Left lung (tissue), 10 donors: ENCODE measurements around the gene CHAT. TPM values are rescaled to one million over a fixed set of nuclear protein-coding genes. Genes with fewer than 3 reads are reported as not detected.
"Not testable (repeated sequence)": the region's sequence is repeated elsewhere in the genome, so short reads cannot be mapped to it uniquely, and the experiment has no call there.

ENCODE experiments used
- ATAC-seq: fragments of 200-7000 bp; cut with Tn5 transposase; one replicate; pipeline ENCODE4 v1.9.1; 2020; ENCODE audit warnings: moderate library complexity
- DNase-seq, 4 donors: peaks; one replicate each; pipeline ENCODE4 v3.0.0-alpha.2; 2013 to 2020
- H3K27ac ChIP-seq, 2 donors: fragments of 200-600 bp; sonication (generic) in 1 of 2; one replicate each; pipeline versions ENCODE4 v1.5.0 to v1.8.0; 2020 to 2021
- H3K27me3 ChIP-seq, 2 donors: fragments of 200-600 bp; sonication (generic) in 1 of 2; one replicate each; pipeline versions ENCODE4 v1.5.0 to v1.8.0; 2020 to 2021
- H3K36me3 ChIP-seq, 2 donors: fragments of 200-600 bp; sonication (generic) in 1 of 2; one replicate each; pipeline versions ENCODE4 v1.5.0 to v1.8.0; 2020 to 2021
- H3K4me1 ChIP-seq, 2 donors: fragments of 200-600 bp; one replicate each; pipeline ENCODE4 v1.8.0; 2021
- H3K4me3 ChIP-seq, 2 donors: fragments of 200-600 bp; sonication (generic) in 1 of 2; one replicate each; pipeline versions ENCODE4 v1.5.0 to v1.8.0; 2020 to 2021; ENCODE audit warnings: mild to moderate bottlenecking in 1 of 2
- H3K9me3 ChIP-seq, 2 donors: fragments of 200-600 bp; sonication (generic) in 1 of 2; one replicate each; pipeline versions ENCODE4 v1.5.0 to v1.8.0; 2020 to 2021
- intact Hi-C, 2 donors: fragments of 100-400 bp; cut with DNase I; formaldehyde crosslinking; loops; one replicate each; pipeline versions ENCODE4 v1.11.2 to v1.14.2; 2022
- polyA plus RNA-seq, 6 donors: library from polyadenylated mRNA; unstranded; fragments of 120-200 nt; gene quantifications; one replicate each; pipeline ENCODE4 v1.2.1, GENCODE V29; 2013; ENCODE audit not compliant: insufficient read length in 6 of 6
- total RNA-seq, 2 donors: library from RNA; stranded (reverse); fragmentation: NEBNext Ultra II Directional; extraction: Animal tissue kit (Norgen Biotek cat#: 25700); gene quantifications; one replicate each; pipeline ENCODE4 v1.2.1, GENCODE V29; 2021
- TF ChIP-seq, protein P1 (sequence below), 2 donors: fragments of 200-600 bp; sonication (generic) in 1 of 2; IDR thresholded peaks; one replicate each; pipeline versions ENCODE4 v1.5.0 to v1.8.0; 2021; ENCODE audit warnings: antibody characterized with exemption in 2 of 2
- donor health status: DM: no; HTN: yes; CAD: no.
- donor health status: DM: no; HTN: no; CAD: no.

CHAT gene
- total and polyA plus RNA-seq, 8 donors = not detected

DNA sequence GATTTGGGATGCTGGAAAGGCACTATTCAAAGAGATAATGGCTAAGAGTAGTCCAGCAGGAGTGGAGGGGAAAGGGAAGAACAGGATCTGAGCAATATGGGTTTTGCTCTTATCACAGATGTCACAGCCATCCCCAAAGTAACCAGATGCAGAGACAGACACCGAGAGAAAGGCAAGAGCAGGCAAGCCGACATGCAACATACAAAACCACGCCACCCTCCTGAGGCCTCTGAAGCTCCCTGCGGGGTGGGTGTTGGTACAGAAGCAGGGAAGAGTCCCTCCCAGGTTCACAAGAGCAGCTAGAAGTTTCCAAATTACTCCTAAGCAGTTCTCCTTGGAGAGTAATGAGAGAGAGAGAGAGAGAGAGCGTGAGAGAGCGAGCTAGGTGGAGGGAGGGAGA, 54.8 kb downstream of the CHAT start:
- Histone ChIP-seq H3K4me3 (no peak overlapping the region), H3K9me3 (no peaks in the 10 kb centered on the region), H3K27me3 (peaks cover 0 to 21% of the 10 kb centered on the region in 2 donors), H3K4me1 (no peaks in the 10 kb centered on the region), H3K36me3 (no peaks in the 10 kb centered on the region), H3K27ac (no peak overlapping the region)
- DNase-seq (no peak), ATAC-seq (no peak)
- intact Hi-C loops = no loop called here
- TF ChIP-seq, protein P1, sequence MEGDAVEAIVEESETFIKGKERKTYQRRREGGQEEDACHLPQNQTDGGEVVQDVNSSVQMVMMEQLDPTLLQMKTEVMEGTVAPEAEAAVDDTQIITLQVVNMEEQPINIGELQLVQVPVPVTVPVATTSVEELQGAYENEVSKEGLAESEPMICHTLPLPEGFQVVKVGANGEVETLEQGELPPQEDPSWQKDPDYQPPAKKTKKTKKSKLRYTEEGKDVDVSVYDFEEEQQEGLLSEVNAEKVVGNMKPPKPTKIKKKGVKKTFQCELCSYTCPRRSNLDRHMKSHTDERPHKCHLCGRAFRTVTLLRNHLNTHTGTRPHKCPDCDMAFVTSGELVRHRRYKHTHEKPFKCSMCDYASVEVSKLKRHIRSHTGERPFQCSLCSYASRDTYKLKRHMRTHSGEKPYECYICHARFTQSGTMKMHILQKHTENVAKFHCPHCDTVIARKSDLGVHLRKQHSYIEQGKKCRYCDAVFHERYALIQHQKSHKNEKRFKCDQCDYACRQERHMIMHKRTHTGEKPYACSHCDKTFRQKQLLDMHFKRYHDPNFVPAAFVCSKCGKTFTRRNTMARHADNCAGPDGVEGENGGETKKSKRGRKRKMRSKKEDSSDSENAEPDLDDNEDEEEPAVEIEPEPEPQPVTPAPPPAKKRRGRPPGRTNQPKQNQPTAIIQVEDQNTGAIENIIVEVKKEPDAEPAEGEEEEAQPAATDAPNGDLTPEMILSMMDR (IDR thresholded peaks at IDR 0.05) = no peak

DNA sequence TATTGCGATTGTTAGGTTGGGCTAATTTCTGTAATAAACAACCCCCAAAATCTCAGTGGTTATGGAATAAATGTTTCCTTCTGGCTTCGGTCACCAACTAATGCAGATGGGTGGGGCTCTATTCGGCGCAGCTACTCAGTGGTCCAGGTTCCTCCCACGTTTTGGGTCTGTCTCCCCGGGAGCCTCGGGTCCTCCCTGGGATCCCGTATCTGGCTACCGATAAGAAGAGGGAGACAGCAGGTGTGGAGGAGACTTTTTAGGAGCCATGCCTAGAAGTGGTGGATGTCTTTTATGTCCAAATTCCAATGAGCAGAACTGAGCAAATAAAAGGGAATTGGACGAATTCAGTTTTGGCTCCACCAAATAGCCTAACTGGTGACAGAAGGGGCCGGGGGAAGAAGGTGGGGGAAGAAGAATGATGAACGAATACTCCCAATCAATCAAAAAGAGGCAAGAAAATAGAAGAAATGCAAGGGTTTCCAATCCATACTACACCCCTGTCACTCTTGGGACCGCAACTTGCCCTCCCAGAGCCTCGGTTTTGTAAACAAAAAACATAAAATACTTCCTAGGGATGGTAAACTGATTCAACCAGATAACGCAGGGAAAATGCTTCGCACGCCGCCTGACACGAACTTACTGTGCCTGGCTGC, 65.1 kb downstream of the CHAT start:
- intact Hi-C loops = no loop called here

DNA sequence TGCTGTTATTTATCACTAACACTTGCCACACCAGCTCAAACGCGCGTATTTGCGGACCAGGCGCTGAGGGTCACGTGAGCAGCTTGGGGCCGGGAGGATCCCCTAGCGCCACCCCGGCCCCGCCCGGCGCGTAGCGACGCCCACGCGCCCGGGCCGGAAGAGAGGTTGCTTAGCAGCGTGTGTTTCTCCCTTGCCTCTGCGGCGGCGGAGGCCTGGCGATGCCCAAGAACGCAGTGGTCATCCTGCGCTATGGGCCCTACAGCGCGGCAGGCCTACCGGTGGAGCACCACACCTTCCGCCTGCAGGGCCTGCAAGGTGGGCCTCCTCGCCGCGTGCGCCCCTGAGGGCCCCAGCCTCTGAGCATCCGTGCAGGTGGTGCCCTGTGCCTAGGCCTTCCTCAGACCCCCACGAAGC, 65.7 kb downstream of the CHAT start, which contains the start of gene C10orf53:
TSS of gene C10orf53 (plus strand) at position 172 of the 414 bp plus-strand sequence. CDS start at position 219, 47 bp downstream.
- Histone ChIP-seq H3K27ac (no peak within 1 kb of the TSS), H3K9me3 (peaks cover 0 to 16% of the 10 kb centered on the region in 2 donors), H3K4me1 (no peaks in the 10 kb centered on the region), H3K27me3 (peaks cover 13 to 49% of the 10 kb centered on the region in 2 donors), H3K4me3 (no peak within 1 kb of the TSS), H3K36me3 (no peaks in the 10 kb centered on the region)
- intact Hi-C loops = no loop called here
- TF ChIP-seq, protein P1 (IDR thresholded peaks at IDR 0.05) = no peak
- ATAC-seq = peak; percentile 83
- peak in 2 of 4 donors; percentile 52 to 78 for DNase-seq

More for the DNA sequence above, 65.1 kb downstream of the CHAT start:
- Histone ChIP-seq H3K4me1 (no peaks in the 10 kb centered on the region), H3K9me3 (peaks cover 0 to 16% of the 10 kb centered on the region in 2 donors), H3K27me3 (peaks cover 13 to 49% of the 10 kb centered on the region in 2 donors), H3K36me3 (no peaks in the 10 kb centered on the region), H3K27ac (no peak overlapping the region), H3K4me3 (no peak overlapping the region)
- ATAC-seq (no peak), DNase-seq (no peak)
- TF ChIP-seq, protein P1 (IDR thresholded peaks at IDR 0.05) = no peak

DNA sequence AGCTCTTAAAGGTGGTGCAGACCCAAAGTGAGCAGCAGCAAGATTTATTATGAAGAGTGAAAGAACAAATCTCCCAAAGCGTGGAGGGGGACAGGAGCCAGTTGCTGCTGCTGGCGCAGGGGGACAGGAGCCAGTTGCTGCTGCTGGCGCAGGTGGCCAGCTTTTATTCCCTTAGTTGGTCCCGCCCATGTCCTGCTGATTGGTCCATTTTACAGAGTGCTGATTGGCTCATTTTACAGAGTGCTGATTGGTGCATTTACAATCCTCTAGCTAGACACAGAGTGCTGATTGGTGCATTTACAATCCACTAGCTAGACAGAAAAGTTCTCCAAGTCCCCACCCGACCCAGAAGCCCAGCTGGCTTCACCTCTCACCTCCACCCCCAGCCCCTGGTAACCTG, 68.6 kb downstream of the CHAT start:
- H3K27ac ChIP-seq, H3K4me3 ChIP-seq, H3K36me3 ChIP-seq, DNase-seq, ATAC-seq, intact Hi-C loops, H3K4me1 ChIP-seq: not testable (repeated sequence)
- Histone ChIP-seq H3K9me3 (peaks cover 0 to 24% of the 10 kb centered on the region in 2 donors), H3K27me3 (peaks cover 13 to 44% of the 10 kb centered on the region in 2 donors)

DNA sequence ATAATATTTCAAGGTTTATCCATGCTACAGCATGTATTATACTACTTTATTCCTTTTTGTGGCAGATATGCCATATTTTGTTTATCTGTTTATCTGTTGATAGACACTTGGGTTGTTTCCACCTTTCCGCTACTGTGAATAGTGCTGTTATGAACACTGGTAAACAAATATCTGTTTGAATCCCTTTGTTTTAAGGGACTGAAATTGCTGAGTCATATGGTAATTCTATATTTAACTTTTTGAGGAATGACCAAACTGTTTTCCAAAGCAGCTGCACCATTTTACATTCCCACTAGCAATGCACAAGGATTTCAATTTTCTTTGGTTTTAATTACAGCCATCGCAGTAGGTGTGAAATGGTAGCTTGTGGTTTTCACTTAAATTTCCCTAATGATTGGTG, 69.0 kb downstream of the CHAT start:
- H3K27me3 ChIP-seq = peaks cover 14 to 44% of the 10 kb centered on the region in 2 donors
- no peaks in the 10 kb centered on the region for H3K36me3 ChIP-seq
- H3K9me3 ChIP-seq = peaks cover 0 to 24% of the 10 kb centered on the region in 2 donors
- no peaks in the 10 kb centered on the region for H3K4me1 ChIP-seq
- ATAC-seq (no peak), DNase-seq (no peak)
- H3K27ac ChIP-seq = no peak overlapping the region
- TF ChIP-seq, protein P1 (IDR thresholded peaks at IDR 0.05) = no peak
- intact Hi-C loops = no loop called here
- no peak overlapping the region for H3K4me3 ChIP-seq
